ENCODE measurements around the gene MOB3B. TPM values are rescaled to one million over a fixed set of nuclear protein-coding genes. Genes with fewer than 3 reads are reported as not detected.

Gene MOB3B
- polyA plus RNA-seq, 1 experiment, result 0.38 TPM

- Histone ChIP-seq H3K27ac (ENCODE audit: low read depth, low read length) (no peak overlapping the region), H3K4me3 (ENCODE audit: low read depth, low read length) (no peak overlapping the region), H3K27me3 (ENCODE audit: control insufficient read depth, insufficient read depth, low read length) (no peaks in the 10 kb centered on the region), H3K9me3 (ENCODE audit: control insufficient read depth, insufficient read depth, low read length) (no peaks in the 10 kb centered on the region)
- DNase-seq (ENCODE audit: low read depth, low spot score), result no peak
- ChIA-PET CTCF (interaction anchor here (0.6 kb wide), 1 partner anchor 69 kb away, joined by 5 read pairs; no protein-coding TSS in a partner anchor), POLR2A (no interaction called here)
- TF ChIP-seq, protein P1, sequence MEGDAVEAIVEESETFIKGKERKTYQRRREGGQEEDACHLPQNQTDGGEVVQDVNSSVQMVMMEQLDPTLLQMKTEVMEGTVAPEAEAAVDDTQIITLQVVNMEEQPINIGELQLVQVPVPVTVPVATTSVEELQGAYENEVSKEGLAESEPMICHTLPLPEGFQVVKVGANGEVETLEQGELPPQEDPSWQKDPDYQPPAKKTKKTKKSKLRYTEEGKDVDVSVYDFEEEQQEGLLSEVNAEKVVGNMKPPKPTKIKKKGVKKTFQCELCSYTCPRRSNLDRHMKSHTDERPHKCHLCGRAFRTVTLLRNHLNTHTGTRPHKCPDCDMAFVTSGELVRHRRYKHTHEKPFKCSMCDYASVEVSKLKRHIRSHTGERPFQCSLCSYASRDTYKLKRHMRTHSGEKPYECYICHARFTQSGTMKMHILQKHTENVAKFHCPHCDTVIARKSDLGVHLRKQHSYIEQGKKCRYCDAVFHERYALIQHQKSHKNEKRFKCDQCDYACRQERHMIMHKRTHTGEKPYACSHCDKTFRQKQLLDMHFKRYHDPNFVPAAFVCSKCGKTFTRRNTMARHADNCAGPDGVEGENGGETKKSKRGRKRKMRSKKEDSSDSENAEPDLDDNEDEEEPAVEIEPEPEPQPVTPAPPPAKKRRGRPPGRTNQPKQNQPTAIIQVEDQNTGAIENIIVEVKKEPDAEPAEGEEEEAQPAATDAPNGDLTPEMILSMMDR (IDR thresholded peaks at IDR 0.05; ENCODE audit: low read depth, low read length), result no peak
Observed at GRCh38 chr9:27356446-27356845, 173.2 kb downstream of the MOB3B start.

- DNase-seq (ENCODE audit: low read depth, low spot score), result no peak
- TF ChIP-seq, protein P1 (IDR thresholded peaks at IDR 0.05; ENCODE audit: low read depth, low read length), result no peak
- POLR2A ChIA-PET, result no interaction called here
- no peaks in the 10 kb centered on the region for H3K27me3 ChIP-seq (ENCODE audit: control insufficient read depth, insufficient read depth, low read length)
- CTCF ChIA-PET, result no interaction called here
- no peak overlapping the region for H3K4me3 ChIP-seq (ENCODE audit: low read depth, low read length)
- no peak overlapping the region for H3K27ac ChIP-seq (ENCODE audit: low read depth, low read length)
- no peaks in the 10 kb centered on the region for H3K9me3 ChIP-seq (ENCODE audit: control insufficient read depth, insufficient read depth, low read length)
Observed at GRCh38 chr9:27355166-27355565, 174.4 kb downstream of the MOB3B start.

- no peak for DNase-seq (ENCODE audit: low read depth, low spot score)
- TF ChIP-seq, protein P1 (IDR thresholded peaks at IDR 0.05; ENCODE audit: low read depth, low read length), result no peak
- ChIA-PET POLR2A (no interaction called here), CTCF (no interaction called here)
- Histone ChIP-seq H3K4me3 (ENCODE audit: low read depth, low read length) (no peak overlapping the region), H3K27me3 (ENCODE audit: control insufficient read depth, insufficient read depth, low read length) (no peaks in the 10 kb centered on the region), H3K27ac (ENCODE audit: low read depth, low read length) (no peak overlapping the region), H3K9me3 (ENCODE audit: control insufficient read depth, insufficient read depth, low read length) (no peaks in the 10 kb centered on the region)
Observed at GRCh38 chr9:27353474-27354229, 176.0 kb downstream of the MOB3B start.

GRCh38 chr9:27353166-27353473, 176.5 kb downstream of the MOB3B start:
- POLR2A ChIA-PET, result no interaction called here
- CTCF ChIA-PET, result no interaction called here
- TF ChIP-seq, protein P1 (IDR thresholded peaks at IDR 0.05; ENCODE audit: low read depth, low read length), result no peak
- H3K9me3 ChIP-seq (ENCODE audit: control insufficient read depth, insufficient read depth, low read length), result no peaks in the 10 kb centered on the region
- no peak overlapping the region for H3K4me3 ChIP-seq (ENCODE audit: low read depth, low read length)
- no peak for DNase-seq (ENCODE audit: low read depth, low spot score)
- H3K27ac ChIP-seq (ENCODE audit: low read depth, low read length), result no peak overlapping the region
- no peaks in the 10 kb centered on the region for H3K27me3 ChIP-seq (ENCODE audit: control insufficient read depth, insufficient read depth, low read length)

DNA sequence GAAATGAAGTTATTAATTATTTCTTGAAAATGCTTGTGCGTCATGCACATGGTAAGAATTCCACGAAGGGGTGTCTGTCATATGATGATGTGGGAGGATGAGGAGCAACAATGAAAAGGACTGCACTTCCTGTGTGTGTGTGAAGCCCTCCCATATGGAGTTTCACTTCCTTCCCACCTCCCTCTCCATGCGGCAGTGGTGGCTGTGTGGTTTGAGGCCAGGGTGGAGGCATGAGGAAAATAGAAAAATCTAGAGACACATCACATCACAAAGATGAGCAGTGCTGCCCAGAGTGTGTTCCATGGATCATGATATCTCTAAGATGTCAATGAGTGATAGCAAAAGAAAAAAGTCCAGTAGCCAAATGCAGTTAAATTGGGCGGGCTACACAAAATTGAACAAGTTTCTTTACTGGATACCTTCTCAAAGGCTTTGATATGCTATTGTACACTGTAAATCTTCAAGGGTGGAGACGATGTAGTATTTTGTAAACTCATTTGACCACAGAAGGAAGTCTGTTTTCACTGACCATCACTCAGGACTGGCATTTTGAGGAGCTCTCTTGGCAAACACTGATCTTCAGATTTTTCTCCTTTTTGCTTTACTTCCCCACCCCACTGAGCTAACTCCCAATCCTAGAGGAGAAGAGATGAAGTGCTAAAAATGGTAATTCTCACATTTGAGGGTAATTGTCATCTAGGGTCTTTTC, 177.0 kb downstream of the MOB3B start:
- ChIA-PET CTCF (interaction anchor here (0.7 kb wide), 1 partner anchor 54 kb away, joined by 6 read pairs; no protein-coding TSS in a partner anchor), POLR2A (no interaction called here)
- H3K4me3 ChIP-seq (ENCODE audit: low read depth, low read length), result no peak overlapping the region
- TF ChIP-seq, protein P1 (IDR thresholded peaks at IDR 0.05; ENCODE audit: low read depth, low read length), result no peak
- no peaks in the 10 kb centered on the region for H3K9me3 ChIP-seq (ENCODE audit: control insufficient read depth, insufficient read depth, low read length)
- DNase-seq (ENCODE audit: low read depth, low spot score), result no peak
- no peak overlapping the region for H3K27ac ChIP-seq (ENCODE audit: low read depth, low read length)
- no peaks in the 10 kb centered on the region for H3K27me3 ChIP-seq (ENCODE audit: control insufficient read depth, insufficient read depth, low read length)
